SK-N-DZ (cell line): Measurements from ENCODE around the gene WAPL. TPM values are rescaled to one million over a fixed set of nuclear protein-coding genes. Genes with fewer than 3 reads are reported as not detected.
"Not testable (repeated sequence)": the region's sequence is repeated elsewhere in the genome, so short reads cannot be mapped to it uniquely, and the experiment has no call there.

ENCODE experiments used
- DNase-seq: peaks from one replicate; pipeline ENCODE4 v3.0.0-alpha.2; 2015; ENCODE audit warnings: low spot score
- polyA plus RNA-seq, 2 experiments: library from polyadenylated mRNA; depleted of rRNA; stranded (reverse); fragments of >200 nt; gene quantifications; 2 replicates each; pipeline ENCODE4 v1.2.3, GENCODE V29; 2014

WAPL gene, protein sequence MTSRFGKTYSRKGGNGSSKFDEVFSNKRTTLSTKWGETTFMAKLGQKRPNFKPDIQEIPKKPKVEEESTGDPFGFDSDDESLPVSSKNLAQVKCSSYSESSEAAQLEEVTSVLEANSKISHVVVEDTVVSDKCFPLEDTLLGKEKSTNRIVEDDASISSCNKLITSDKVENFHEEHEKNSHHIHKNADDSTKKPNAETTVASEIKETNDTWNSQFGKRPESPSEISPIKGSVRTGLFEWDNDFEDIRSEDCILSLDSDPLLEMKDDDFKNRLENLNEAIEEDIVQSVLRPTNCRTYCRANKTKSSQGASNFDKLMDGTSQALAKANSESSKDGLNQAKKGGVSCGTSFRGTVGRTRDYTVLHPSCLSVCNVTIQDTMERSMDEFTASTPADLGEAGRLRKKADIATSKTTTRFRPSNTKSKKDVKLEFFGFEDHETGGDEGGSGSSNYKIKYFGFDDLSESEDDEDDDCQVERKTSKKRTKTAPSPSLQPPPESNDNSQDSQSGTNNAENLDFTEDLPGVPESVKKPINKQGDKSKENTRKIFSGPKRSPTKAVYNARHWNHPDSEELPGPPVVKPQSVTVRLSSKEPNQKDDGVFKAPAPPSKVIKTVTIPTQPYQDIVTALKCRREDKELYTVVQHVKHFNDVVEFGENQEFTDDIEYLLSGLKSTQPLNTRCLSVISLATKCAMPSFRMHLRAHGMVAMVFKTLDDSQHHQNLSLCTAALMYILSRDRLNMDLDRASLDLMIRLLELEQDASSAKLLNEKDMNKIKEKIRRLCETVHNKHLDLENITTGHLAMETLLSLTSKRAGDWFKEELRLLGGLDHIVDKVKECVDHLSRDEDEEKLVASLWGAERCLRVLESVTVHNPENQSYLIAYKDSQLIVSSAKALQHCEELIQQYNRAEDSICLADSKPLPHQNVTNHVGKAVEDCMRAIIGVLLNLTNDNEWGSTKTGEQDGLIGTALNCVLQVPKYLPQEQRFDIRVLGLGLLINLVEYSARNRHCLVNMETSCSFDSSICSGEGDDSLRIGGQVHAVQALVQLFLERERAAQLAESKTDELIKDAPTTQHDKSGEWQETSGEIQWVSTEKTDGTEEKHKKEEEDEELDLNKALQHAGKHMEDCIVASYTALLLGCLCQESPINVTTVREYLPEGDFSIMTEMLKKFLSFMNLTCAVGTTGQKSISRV (N-terminal part only)
- polyA plus RNA-seq (2014; cell fraction: cytosol; rRNA removed), result 23.3 and 26.9 TPM in 2 replicates
- polyA plus RNA-seq (2014; cell fraction: nucleus; rRNA removed), result 20.7 and 21.4 TPM in 2 replicates

DNA sequence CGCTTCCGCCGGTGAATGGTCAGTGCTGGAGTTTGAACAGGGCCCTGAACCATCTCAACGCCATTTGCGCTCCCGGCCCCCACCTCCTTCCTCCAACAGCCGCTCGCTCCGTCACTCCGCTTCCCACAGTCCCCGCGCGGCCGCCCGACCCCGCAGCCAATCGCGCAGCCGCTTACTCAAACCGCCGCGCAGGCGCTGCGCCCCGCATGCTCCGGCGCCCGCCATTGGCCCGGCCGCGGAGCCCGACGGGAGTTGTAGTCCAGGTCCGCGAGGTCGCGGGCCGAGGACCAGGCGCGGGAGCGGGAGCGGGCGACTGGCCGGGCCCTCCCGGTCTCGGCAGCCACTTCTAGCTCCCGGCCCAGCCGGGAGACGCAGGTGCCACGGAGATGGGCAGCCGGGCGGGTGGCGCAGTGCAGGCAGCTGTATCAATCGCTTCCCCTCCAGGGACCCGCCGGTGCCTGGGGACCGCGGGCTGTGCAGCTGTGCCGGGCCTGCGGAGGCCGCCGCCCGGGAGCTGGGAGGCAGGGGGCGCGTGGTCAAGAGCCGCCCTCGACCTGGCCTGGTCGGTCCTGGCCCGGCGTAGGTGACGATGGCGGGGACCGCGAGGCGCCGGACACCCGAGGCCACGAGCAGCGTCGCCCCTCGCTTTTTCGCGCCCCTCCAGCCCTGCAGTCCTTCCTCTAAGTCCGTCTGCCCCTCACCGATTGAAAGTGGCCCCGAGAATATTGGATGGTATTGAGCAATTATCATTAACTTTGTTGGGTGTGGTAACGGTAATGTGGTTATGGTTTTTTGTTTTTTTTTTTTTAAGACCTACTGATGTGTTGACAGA is at the start of gene WAPL:
TSS of gene WAPL (minus strand) at position 115 of the 832 bp plus-strand sequence. CDS start 3,723 bp downstream, outside the sequence.
- peak; percentile 91 for DNase-seq

DNA sequence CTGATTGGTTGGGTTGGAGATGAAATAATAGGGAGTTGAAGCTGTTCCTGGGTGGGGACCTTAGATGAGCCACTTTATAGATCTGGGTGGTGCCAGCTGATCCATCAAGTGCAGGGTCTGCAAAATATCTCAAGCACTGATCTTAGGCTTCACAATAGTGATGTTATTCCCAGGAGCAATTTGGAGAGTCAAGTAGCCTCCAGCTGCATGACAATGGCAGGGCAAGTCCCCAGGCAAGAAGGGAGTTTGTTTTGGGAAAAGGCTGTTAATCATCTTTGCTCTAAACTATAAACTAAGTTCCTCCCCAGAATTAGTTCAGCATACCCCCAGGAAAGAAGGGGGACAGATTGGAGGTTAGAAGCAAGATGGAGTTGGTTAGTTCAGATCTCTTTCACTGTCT is 47.7 kb upstream of the WAPL start:
- no peak for DNase-seq

DNA sequence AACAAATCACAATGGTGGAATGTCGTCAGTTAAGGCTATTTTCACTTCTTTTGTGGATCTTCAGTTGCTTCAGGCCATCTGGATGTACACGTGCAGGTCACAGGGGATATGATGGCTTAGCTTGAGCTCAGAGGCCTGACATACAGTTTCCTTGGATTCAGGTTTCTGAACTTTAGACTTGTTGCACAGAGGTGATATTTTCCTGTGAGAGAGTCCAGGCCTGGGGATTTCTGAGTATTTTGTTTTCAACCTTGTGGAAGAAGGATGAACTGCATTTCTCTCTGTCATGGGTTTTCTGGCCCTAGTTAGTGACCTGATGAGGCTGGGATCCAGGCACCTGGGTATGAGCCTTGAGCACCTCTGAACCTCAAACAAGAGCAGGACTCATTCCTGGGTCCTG is 44.9 kb upstream of the WAPL start:
- DNase-seq, result not testable (repeated sequence)

DNA sequence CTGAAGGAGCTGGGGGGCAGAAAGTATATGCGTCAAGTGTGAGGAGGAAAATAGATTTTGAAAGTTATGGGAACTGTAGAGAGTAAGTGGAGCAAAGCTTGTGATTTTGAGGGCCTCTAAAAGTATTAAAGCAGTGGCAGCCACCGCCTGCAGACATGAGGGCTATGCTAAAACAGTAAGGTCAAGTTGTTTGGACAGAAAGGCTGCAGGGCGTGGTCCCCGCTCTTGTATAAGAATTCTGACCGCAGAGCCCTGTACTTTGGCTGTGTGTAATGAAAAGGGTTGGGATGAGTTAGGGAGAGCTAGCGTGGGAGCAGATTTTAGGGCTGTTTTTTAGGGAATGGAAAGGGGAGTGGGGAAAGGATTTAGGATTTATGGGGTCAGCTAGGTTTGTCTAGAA is 41.7 kb upstream of the WAPL start:
- DNase-seq, result not testable (repeated sequence)

DNA sequence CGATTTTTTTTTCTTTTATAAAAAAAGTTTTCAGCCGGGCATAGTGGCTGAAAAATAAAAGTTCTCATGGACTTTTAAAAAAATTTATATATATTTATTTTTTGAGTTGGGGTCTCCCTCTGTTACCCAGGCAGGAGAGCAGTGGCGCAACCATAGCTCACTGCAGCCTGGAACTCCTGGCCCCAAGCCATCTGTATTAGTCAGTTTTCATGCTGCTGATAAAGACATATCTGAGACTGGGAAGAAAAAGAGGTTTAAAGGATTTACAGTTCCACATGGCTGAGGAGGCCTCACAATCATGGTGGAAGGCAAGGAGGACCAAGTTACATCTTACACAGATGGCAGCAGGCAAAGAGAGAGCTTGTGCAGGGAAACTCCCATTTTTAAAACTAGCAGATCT is 37.1 kb upstream of the WAPL start:
- DNase-seq, result not testable (repeated sequence)

DNA sequence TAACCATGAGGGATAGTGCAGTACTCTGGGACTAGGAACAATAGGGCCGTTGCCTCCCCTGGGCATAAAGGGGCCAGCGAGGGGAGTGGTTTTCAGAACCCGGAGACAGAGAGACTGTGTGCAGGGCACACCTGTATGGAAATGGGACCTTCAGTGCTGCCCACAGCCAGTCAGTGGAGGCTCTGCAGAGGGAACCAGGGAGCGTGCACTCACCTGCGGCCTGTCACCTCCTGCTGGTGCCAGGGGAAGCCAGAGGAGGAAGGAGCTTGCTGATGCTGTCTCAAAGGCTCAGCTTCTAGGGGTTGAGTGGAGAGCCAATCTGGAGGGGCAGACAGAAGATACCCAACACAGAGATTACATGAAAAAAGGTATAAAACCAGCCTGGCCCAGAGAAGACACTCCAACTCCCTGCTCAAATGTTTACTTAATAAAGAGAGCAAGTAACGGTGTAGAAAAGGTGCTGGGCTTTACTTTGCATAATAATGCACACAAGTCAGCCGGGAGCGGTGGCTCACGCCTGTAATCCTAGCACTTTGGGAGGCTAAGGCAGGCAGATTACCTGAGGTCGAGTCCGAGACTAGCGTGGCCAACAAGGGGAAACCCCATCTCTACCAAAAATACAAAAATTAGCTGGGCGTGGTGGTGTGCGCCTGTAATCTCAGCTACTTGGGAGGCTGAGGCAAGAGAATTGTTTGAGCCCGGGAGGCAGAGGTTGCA is 35.5 kb upstream of the WAPL start:
- DNase-seq, result no peak

DNA sequence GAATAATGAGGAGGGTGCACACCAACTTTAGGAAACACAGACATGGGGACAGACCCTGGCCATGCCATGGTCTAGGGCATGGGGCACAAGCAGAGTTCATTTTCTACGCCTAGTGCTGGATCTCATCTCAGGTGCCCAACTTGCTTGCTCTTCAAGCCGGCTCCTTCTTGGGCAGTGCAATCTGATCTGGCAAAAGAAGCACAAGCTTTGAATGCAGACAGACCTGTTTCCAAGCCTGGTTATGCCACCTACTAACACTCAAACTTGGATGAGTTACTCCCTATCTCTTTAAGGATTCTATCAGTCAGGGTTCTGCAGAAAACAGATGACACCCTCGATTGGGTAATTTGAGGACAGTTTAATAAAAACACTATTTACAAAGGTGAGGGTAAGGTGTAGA is 34.9 kb upstream of the WAPL start:
- no peak for DNase-seq

DNA sequence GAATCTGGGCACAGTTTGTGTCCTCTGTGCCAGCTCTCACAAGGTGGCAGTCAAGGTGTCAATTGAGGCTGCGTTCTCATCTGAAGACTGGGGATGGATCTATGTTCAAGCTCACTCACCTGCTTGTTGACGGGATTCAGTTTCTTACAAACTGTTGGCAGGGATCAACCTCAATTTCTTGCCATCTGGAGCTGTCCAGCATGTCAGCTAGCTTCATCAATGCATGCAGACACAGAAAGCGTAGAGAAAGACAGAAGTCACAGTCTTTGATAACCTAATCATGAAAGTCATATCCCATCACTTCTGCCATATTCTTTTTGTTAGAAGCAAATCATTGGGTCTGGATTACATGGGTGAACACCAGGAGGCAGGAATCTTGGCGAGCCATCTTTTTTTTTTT is 32.0 kb upstream of the WAPL start:
- no peak for DNase-seq

DNA sequence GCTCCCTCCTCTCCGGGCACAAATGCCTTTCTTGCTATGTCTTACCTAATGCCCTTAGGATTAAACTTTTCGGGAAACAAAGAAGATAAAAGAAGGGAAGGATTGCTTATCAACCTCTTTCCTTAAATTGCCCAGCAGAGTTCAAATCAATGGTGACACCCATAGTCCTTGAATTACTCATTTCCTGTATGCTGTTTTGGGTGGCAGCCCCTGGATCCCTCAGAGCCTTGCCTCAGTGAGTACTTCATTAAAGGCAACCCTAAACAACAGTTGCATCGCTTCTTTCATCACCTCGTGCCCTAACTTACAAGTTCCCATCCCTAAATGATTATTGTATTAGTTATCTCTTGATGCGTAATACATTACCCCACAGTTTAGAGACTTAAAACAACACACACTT is 31.6 kb upstream of the WAPL start:
- no peak for DNase-seq

DNA sequence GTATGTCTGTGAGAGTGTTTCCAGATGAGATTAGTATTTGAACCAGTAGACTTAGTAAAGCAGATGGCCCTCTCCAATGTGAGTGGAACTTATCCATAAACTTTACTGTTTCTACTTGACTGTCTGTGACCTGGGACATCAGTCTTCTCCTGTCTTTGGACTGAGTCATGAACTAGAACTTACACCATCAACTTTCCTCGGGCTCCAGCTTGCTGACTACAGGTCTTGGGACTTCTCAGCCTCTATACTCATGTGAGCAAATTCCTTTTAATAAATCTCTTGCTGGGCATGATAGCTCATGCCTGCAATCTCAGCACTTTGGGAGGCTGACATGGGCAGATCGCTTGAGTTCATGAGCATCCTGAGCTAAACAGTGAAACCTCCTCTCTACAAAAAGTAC is 25.7 kb upstream of the WAPL start:
- no peak for DNase-seq

DNA sequence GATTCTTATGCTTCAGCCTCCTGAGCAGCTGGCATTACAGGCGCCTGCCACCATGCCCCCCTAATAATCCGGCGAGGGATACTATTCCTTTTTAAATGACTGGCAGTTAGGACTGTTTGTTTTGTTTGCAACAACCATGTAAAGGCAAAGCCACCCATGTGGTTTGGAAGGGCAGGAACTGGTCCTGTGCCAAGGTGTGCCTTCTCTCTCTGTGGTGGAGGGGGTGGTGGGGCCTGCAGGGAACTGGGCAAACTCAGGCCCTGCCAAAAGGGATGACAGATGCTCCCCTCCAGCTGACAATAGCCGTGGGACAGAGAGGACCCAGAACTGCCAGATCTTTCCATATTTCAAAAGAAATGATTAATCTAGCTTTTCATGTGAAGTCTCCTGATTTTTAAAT is 23.5 kb upstream of the WAPL start:
- no peak for DNase-seq

DNA sequence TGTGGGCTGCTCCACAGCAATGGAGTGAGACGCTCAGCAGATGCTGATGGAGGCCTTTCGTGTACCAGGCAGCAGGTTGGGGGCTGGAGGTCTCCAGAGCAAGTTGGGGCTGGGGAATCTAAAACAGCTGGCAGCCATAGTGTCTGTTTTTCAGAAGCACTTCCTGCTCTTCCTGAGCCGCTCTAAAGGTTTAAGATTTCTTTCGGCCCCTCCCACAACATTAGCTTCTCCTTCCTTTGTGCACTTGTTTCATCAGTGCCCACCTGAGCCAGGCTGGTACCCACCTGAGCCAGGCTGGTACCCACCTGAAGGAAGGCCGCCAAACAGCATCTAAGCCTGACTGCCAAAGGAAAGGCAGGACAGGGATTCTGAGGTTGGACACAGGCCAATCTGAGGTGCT is 18.4 kb upstream of the WAPL start:
- no peak for DNase-seq

DNA sequence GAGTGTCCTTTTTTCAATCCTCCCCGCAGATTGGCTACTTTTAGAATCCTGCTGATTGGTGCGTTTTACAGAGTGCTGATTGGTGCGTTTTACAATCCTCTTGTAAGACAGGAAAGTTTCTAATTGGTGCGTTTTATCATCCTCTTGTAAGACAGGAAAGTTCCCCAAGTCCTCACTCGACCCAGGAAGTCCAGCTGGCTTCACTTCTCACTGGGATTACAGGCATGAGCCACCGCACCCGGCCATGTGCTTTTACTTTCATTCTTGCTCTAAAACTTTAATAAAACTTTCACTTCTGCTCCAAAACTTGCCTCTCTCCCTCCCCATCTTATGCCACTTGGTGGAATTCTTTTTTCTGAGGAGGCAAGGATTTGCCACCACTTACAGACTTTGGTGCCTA is 17.0 kb upstream of the WAPL start:
- no peak for DNase-seq

DNA sequence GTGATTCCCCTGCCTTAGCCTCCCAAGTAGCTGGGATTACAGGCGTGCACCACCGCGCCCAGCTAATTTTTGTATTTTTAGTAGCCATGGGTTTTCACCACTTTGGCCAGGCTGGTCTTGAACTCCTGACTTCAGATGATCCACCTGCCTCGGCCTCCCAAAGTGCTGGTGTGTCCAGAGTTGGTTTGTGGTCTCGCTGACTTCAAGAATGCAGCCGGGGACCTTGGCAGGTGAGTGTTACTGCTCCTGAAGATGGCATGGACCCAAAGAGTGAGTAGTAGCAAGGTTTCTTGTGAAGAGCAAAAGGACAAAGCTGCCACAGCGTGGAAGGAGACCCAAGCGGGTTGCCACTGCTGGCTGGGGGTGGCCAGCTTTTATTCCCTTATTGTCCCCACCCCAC is 16.4 kb upstream of the WAPL start:
- not testable (repeated sequence) for DNase-seq

DNA sequence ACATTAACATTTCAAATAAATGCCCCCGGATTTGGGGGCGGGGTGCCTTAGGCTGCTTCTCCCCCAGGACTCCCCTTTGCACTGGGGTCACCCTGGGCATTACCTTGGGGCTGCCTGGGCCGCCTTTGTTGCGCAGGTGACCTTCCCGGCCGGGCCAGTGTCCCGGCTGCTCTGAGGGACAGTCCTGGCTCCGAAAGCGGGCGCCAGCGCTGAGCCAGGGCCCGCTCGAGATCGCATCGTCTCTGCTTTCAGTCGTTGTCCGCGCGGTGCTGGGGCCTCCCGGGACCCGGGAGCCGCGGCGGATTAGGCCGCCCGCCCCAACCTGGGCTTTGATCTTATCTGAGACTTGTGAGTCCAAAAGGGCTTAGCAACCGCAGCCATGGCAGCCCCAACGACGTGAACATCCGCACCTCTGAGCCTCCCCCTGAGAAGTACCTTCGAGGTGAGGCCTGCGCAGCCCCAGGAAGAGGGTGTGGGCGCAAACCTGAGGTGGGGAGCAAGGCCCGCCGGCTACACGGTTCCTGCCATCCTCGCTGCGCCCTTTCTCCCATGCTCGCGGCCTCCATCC is 14.8 kb upstream of the WAPL start:
- no peak for DNase-seq

DNA sequence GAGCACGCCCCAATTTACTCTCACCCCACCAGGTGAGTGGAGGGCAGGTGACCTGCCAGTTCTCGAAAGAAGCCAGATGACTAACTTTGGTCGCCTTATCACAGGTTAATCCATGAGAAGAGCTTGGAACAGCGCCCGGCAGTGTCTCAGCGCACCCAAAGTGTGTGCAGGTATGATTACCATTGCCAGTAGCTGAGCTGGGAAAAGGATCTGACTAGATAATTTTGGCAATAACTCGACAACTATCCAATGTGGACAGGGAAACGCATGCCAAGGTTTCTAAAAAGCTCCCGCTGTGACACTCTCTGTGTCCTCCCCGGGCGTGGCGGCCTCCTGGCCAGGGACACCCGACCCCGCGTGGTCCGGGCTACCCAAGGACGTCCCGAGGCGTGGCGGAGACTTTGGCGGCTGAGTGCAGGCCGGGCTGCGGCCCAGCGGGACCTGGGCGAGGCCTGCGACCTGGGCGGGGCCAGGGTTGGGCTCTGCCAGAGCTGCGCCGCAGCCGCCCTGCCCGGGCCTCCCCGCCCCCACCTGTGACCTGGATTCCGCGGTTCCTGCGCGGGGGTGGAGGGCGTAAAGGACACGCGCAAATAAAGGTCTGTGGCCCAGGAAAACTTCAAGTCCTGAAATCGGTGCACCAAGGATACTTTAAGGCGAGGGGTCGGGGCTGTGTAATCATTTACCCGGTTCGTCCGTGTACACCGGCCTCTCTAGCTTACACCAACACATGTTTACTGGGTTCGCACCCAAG is 13.7 kb upstream of the WAPL start:
- no peak for DNase-seq

DNA sequence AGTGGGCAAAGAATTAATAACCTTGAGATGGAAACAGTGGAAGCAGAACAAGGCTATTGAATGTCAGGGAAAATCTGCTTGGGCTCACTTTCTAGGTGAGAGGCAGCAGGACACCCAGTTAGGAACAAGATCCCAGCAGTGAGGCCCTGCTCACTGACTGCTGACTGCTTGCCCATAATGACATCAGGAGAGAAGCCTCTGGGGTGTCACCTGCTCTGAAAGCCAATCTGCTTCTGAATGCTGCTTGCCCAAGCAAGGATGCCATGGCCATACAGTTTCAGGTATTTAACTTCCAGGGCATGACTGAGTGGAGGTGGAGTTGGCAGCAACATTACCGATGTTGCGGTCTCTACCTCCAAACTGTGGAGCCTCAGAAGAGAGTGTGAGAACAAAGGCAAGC is 11.7 kb upstream of the WAPL start:
- no peak for DNase-seq

DNA sequence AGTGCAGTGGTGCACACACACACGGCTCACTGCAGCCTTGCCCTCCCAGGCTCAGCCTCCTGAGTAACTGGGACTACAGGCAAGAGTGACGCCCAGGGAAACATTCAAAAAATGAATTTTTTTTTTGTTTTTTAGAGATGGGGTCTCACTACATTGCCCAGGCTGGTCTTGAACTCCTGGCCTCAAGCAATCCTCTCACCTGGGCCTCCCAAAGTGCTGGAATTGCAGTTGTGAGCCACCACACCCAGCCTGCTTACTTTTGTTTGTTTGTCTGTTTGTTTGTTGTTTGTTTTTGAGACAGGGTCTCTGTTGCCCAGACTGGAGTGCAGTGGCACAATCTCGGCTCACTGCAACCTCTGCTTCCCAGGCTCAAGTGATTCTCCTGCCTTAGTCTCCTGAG is 7.1 kb upstream of the WAPL start:
- not testable (repeated sequence) for DNase-seq

DNA sequence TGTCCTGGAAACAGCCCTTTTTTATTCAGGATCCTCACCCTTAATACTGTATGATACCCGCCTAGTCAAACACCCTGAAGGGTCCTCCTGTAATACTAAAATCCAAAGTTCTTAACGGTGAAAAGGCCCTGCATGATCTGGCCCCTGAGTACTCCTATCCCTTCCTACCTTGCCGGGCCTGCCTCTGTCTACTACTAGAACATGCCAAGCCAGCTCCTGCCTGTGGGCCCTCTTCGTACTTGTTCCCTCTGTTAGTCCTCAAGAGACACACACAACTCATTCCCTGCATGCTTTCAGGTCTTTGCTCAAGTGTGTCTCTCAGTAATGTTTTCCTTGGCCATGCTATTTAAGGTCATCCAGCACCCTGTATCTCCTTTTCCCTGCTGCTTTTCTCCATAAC is 5.0 kb upstream of the WAPL start:
- no peak for DNase-seq
